ENCODE results near the gene PRSS38. TPM values are rescaled to one million over a fixed set of nuclear protein-coding genes. Genes with fewer than 3 reads are reported as not detected.

PRSS38 gene
- total and polyA plus RNA-seq, 10 of the 15 experiments (the other 5 are each of a cell fraction or from before 2014, with no cell fraction given), result not detected

DNA sequence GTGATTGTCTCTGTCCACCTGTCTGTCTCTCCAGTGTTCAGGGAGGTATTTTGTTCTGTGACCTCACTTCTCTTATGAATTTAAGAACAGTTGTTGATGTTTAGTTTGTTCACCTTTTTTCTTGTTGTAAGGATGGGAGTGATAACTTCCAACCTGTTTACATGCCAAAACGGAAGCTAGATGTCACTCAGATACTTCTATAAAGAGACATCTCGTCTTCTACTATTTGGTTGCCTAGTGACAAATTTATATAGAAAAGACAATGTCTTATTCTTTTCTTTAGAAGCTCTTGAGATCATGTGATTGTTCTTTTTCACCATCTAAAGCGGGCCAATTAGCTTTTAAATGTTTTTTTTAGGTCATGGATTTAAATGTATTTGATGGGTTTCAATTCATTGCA lies 33.8 kb downstream of the PRSS38 start (continued):
- TF ChIP-seq, protein P1, sequence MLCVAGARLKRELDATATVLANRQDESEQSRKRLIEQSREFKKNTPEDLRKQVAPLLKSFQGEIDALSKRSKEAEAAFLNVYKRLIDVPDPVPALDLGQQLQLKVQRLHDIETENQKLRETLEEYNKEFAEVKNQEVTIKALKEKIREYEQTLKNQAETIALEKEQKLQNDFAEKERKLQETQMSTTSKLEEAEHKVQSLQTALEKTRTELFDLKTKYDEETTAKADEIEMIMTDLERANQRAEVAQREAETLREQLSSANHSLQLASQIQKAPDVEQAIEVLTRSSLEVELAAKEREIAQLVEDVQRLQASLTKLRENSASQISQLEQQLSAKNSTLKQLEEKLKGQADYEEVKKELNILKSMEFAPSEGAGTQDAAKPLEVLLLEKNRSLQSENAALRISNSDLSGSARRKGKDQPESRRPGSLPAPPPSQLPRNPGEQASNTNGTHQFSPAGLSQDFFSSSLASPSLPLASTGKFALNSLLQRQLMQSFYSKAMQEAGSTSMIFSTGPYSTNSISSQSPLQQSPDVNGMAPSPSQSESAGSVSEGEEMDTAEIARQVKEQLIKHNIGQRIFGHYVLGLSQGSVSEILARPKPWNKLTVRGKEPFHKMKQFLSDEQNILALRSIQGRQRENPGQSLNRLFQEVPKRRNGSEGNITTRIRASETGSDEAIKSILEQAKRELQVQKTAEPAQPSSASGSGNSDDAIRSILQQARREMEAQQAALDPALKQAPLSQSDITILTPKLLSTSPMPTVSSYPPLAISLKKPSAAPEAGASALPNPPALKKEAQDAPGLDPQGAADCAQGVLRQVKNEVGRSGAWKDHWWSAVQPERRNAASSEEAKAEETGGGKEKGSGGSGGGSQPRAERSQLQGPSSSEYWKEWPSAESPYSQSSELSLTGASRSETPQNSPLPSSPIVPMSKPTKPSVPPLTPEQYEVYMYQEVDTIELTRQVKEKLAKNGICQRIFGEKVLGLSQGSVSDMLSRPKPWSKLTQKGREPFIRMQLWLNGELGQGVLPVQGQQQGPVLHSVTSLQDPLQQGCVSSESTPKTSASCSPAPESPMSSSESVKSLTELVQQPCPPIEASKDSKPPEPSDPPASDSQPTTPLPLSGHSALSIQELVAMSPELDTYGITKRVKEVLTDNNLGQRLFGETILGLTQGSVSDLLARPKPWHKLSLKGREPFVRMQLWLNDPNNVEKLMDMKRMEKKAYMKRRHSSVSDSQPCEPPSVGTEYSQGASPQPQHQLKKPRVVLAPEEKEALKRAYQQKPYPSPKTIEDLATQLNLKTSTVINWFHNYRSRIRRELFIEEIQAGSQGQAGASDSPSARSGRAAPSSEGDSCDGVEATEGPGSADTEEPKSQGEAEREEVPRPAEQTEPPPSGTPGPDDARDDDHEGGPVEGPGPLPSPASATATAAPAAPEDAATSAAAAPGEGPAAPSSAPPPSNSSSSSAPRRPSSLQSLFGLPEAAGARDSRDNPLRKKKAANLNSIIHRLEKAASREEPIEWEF (IDR thresholded peaks at IDR 0.05; ENCODE audit: insufficient replicate concordance, low read depth, low read length), result no peak
- TF ChIP-seq, protein P2, sequence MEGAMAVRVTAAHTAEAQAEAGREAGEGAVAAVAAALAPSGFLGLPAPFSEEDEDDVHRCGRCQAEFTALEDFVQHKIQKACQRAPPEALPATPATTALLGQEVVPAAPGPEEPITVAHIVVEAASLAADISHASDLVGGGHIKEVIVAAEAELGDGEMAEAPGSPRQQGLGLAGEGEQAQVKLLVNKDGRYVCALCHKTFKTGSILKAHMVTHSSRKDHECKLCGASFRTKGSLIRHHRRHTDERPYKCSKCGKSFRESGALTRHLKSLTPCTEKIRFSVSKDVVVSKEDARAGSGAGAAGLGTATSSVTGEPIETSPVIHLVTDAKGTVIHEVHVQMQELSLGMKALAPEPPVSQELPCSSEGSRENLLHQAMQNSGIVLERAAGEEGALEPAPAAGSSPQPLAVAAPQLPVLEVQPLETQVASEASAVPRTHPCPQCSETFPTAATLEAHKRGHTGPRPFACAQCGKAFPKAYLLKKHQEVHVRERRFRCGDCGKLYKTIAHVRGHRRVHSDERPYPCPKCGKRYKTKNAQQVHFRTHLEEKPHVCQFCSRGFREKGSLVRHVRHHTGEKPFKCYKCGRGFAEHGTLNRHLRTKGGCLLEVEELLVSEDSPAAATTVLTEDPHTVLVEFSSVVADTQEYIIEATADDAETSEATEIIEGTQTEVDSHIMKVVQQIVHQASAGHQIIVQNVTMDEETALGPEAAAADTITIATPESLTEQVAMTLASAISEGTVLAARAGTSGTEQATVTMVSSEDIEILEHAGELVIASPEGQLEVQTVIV (IDR thresholded peaks at IDR 0.05; ENCODE audit: borderline replicate concordance, partially characterized antibody), result no peak
- no peak for TF ChIP-seq RCOR1 (conservative IDR thresholded peaks at IDR 0.05; ENCODE audit: low read depth, low read length)
- TF ChIP-seq POLR2AphosphoS2 (IDR thresholded peaks at IDR 0.05; ENCODE audit: low read depth, low read length), result no peak
- TF ChIP-seq RAD21 (IDR thresholded peaks at IDR 0.05; ENCODE audit: insufficient read depth, low read depth, low read length), result no peak
- no peak for TF ChIP-seq SP1 (IDR thresholded peaks at IDR 0.05; ENCODE audit: low read depth, low read length)
- TF ChIP-seq, protein P3, sequence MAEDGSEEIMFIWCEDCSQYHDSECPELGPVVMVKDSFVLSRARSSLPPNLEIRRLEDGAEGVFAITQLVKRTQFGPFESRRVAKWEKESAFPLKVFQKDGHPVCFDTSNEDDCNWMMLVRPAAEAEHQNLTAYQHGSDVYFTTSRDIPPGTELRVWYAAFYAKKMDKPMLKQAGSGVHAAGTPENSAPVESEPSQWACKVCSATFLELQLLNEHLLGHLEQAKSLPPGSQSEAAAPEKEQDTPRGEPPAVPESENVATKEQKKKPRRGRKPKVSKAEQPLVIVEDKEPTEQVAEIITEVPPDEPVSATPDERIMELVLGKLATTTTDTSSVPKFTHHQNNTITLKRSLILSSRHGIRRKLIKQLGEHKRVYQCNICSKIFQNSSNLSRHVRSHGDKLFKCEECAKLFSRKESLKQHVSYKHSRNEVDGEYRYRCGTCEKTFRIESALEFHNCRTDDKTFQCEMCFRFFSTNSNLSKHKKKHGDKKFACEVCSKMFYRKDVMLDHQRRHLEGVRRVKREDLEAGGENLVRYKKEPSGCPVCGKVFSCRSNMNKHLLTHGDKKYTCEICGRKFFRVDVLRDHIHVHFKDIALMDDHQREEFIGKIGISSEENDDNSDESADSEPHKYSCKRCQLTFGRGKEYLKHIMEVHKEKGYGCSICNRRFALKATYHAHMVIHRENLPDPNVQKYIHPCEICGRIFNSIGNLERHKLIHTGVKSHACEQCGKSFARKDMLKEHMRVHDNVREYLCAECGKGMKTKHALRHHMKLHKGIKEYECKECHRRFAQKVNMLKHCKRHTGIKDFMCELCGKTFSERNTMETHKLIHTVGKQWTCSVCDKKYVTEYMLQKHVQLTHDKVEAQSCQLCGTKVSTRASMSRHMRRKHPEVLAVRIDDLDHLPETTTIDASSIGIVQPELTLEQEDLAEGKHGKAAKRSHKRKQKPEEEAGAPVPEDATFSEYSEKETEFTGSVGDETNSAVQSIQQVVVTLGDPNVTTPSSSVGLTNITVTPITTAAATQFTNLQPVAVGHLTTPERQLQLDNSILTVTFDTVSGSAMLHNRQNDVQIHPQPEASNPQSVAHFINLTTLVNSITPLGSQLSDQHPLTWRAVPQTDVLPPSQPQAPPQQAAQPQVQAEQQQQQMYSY (CRISPR knock-in tag; IDR thresholded peaks at IDR 0.05), result no peak
- no peak for TF ChIP-seq ZNF622 (IDR thresholded peaks at IDR 0.05)
- no peak for TF ChIP-seq RELA (IDR thresholded peaks at IDR 0.05; ENCODE audit: borderline replicate concordance, partially characterized antibody)
- TF ChIP-seq MTA3 (IDR thresholded peaks at IDR 0.05; ENCODE audit: borderline replicate concordance, low read length), result no peak
- no peak for TF ChIP-seq SMC3 (IDR thresholded peaks at IDR 0.05; ENCODE audit: borderline replicate concordance, low read length)
- no peak for TF ChIP-seq NFYB (IDR thresholded peaks at IDR 0.05; ENCODE audit: insufficient read depth, low read depth, low read length)

Measured in GM12878 (cell line).